B cell (primary cell): ENCODE data around the gene HOXD10. TPM values are rescaled to one million over a fixed set of nuclear protein-coding genes. Genes with fewer than 3 reads are reported as not detected.

Experiments used
- ATAC-seq: fragments of 200-7000 bp; cut with Tn5 transposase; one replicate; pipeline ENCODE4 v1.10.0; 2021; ENCODE audit warnings: low read depth, mild to moderate bottlenecking, moderate number of reproducible peaks, moderate library complexity
- CTCF ChIA-PET: fragments of 350-600 bp; sonication (Branson Sonifier 250); formaldehyde crosslinking; loops from one replicate; lab custom pipeline; 2021; ENCODE audit warnings: antibody characterized with exemption, inconsistent platforms; lab: Charles Lee
- POLR2A ChIA-PET: fragments of 350-600 bp; sonication (Branson Sonifier 250); formaldehyde crosslinking; loops from one replicate; lab custom pipeline; 2021; ENCODE audit warnings: antibody characterized with exemption; lab: Charles Lee
- DNase-seq: peaks from one replicate; pipeline ENCODE4 v3.0.0; 2013
- H2AFZ ChIP-seq: 2 replicates; pipeline ENCODE4 v1.6.1; 2012; ENCODE audit warnings: mild to moderate bottlenecking, low read depth, low read length; ENCODE audit not compliant: insufficient read depth, poor library complexity, severe bottlenecking
- H3K27ac ChIP-seq, 2 donors: 1 replicate in 1 of 2; 2 replicates in 1 of 2; pipeline ENCODE4 v1.5.1; 2012 to 2013; ENCODE audit warnings: low read length in 2 of 2, mild to moderate bottlenecking in 2 of 2, moderate library complexity in 1 of 2
- H3K27me3 ChIP-seq, 4 experiments: fragments of 200-600 bp in 1 of 4; sonication (generic) in 1 of 4; replicated peaks in 1 of 4; 1 replicate in 2 of 4; 2 replicates in 2 of 4; pipeline versions ENCODE4 v1.6.1 to v1.7.0; 2013 to 2016; ENCODE audit warnings: low read length in 3 of 4, mild to moderate bottlenecking in 2 of 4, mixed read lengths in 1 of 4, moderate library complexity in 1 of 4; ENCODE audit not compliant: insufficient read depth in 4 of 4, control insufficient read depth in 3 of 4; ENCODE audit errors: control extremely low read depth in 1 of 4
- H3K36me3 ChIP-seq, 2 experiments: replicated peaks in 1 of 2; 1 replicate in 1 of 2; 2 replicates in 1 of 2; pipeline versions ENCODE4 v1.6.1 to v1.7.1; 2013; ENCODE audit warnings: low read length in 1 of 2; ENCODE audit not compliant: insufficient read depth in 2 of 2, control insufficient read depth in 1 of 2; ENCODE audit errors: control extremely low read depth in 1 of 2, extremely low read depth in 1 of 2
- H3K4me1 ChIP-seq, 2 donors: fragments of 200-600 bp in 1 of 2; sonication (generic) in 1 of 2; 1 replicate in 1 of 2; 2 replicates in 1 of 2; pipeline versions ENCODE4 v1.5.1 to v1.6.1; 2013 to 2017; ENCODE audit warnings: low read length in 2 of 2; ENCODE audit not compliant: control insufficient read depth in 2 of 2, insufficient read depth in 2 of 2
- H3K4me2 ChIP-seq: replicated peaks from 2 replicates; pipeline ENCODE3; 2012; ENCODE audit warnings: mild to moderate bottlenecking, low read depth, low read length; ENCODE audit not compliant: poor library complexity, severe bottlenecking
- H3K4me3 ChIP-seq, 5 experiments: fragments of 200-600 bp in 1 of 5; sonication (generic) in 1 of 5; 1 replicate in 3 of 5; 2 replicates in 2 of 5; pipeline versions ENCODE4 v1.5.1 to v1.7.0; 2011 to 2016; ENCODE audit warnings: low read length in 4 of 5, mild to moderate bottlenecking in 4 of 5, low read depth in 2 of 5, control low read depth in 1 of 5, moderate library complexity in 1 of 5; ENCODE audit not compliant: insufficient read depth in 1 of 5; ENCODE audit errors: control extremely low read depth in 1 of 5, extremely low read depth in 1 of 5
- H3K79me2 ChIP-seq: fragments of 200-600 bp; sonication (generic); one replicate; pipeline ENCODE4 v1.6.0; 2016; ENCODE audit warnings: low read length; ENCODE audit not compliant: control insufficient read depth, insufficient read depth
- H3K9ac ChIP-seq: fragments of 200-600 bp; sonication (generic); 2 replicates; pipeline ENCODE4 v1.6.1; 2017; ENCODE audit warnings: mild to moderate bottlenecking, low read length, moderate library complexity
- H3K9me3 ChIP-seq, 3 donors: one replicate each; pipeline versions ENCODE4 v1.6.1 to v1.7.1; 2013; ENCODE audit warnings: low read length in 2 of 3; ENCODE audit not compliant: control insufficient read depth in 2 of 3, insufficient read depth in 1 of 3; ENCODE audit errors: control extremely low read depth in 1 of 3
- H4K20me1 ChIP-seq: 2 replicates; pipeline ENCODE4 v1.6.0; 2012; ENCODE audit warnings: mild to moderate bottlenecking, low read length; ENCODE audit not compliant: insufficient read depth, control insufficient read depth, poor library complexity, severe bottlenecking
- H3K27ac Mint-ChIP-seq: one replicate; pipeline ENCODE4 v1.8.0; 2021; ENCODE audit warnings: mixed read lengths
- H3K27me3 Mint-ChIP-seq: one replicate; pipeline ENCODE4 v1.8.0; 2021; ENCODE audit warnings: mixed read lengths
- H3K4me1 Mint-ChIP-seq: one replicate; pipeline ENCODE4 v1.8.0; 2021; ENCODE audit warnings: mixed read lengths
- H3K4me3 Mint-ChIP-seq: one replicate; pipeline ENCODE4 v1.8.0; 2021; ENCODE audit warnings: mixed read lengths
- H3K9me3 Mint-ChIP-seq: one replicate; pipeline ENCODE4 v1.8.0; 2022; ENCODE audit warnings: mixed read lengths; ENCODE audit not compliant: insufficient read depth
- EZH2 ChIP-seq: IDR thresholded peaks from 2 replicates; pipeline ENCODE4 v1.6.1; 2012; ENCODE audit warnings: borderline replicate concordance, low read depth, mild to moderate bottlenecking, moderate library complexity, low read length; ENCODE audit not compliant: insufficient read depth, poor library complexity, severe bottlenecking
- WGBS: methylation state at CpG from one replicate; pipeline ENCODE4 v1.1.5; 2013; ENCODE audit warnings: missing lambda C conversion rate; ENCODE audit not compliant: insufficient coverage; 5-methylcytosine and 5-hydroxymethylcytosine counted together
- intact Hi-C: fragments of 100-400 bp; cut with micrococcal nuclease; formaldehyde crosslinking; loops from one replicate; pipeline ENCODE4 v1.10.0; 2022
- polyA plus RNA-seq: library from polyadenylated mRNA; depleted of rRNA; stranded (reverse); fragments of >200 nt; gene quantifications from 2 replicates; pipeline ENCODE4 v1.2.3, GENCODE V29; 2012
- total RNA-seq, 2 donors: library from RNA; stranded (reverse); fragments of 120-200 nt in 1 of 2; gene quantifications; 1 replicate in 1 of 2; 2 replicates in 1 of 2; pipeline versions ENCODE4 v1.2.3 to v1.2.4, GENCODE V29; 2013 to 2022
- TF ChIP-seq, protein P1 (sequence below): fragments of 200-600 bp; IDR thresholded peaks from one replicate; pipeline ENCODE4 v1.8.0; 2022; ENCODE audit warnings: antibody characterized with exemption, mild to moderate bottlenecking

Gene HOXD10
- total and polyA plus RNA-seq, 2 donors (not counting 1 experiment from before 2014, with no cell fraction given): not detected

DNA sequence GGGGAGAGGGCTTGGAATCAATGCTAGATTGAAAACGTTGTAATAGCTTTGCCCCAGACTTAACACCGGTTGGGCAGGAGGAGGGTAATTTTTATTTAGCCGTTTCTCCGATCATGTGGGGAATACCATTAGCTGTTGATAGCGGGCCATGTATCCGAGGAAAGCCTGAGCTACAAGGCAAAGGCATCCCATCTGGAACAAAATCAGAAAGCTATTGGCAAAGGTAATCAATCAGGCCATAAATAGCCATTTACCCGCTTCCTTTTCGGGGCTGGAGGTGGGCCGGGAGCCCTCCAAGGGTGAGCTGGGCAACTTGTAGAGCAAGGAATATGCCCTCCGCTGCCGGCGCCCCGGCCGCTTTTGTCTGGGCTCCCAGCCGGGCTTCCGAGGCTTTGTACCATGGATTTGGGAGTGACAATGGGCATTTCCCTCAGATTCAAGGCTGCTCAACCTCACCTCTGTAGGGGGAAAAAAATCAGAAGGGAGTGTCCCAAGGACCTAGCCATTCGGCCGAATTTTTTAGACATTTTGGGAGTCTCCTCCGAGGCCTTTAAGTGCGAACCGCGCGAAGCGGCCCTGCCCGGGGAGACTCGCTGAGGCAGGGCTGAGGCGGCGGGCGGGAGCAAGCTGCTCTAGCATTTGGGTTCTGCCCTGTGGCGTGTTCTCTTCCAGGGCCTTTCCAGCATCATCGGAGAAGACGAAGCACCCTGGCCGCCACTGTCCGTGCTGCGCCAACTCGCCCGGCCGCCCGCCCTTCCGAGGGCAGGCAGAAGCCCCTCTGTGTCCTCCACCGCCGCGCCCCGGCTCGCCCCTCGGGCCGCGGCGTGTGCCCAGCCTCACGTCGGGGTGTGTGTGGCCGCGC is 4.8 kb downstream of the HOXD10 start:
- 23% methylated on average over 40 of the region's 53 CpGs for WGBS
- Histone ChIP-seq H3K36me3 (no peaks in the 10 kb centered on the region), H2AFZ (peak overlapping the region; percentile 40), H3K27me3 (peaks cover 0 to 95% (median 75%) of the 10 kb centered on the region in 4 experiments), H3K79me2 (no peaks in the 10 kb centered on the region), H3K4me2 (peak overlapping the region; percentile 72), H3K4me3 (no peak overlapping the region), H3K4me1 (peaks cover 5 to 34% of the 10 kb centered on the region in 2 donors), H4K20me1 (no peaks in the 10 kb centered on the region), H3K27ac (no peak overlapping the region), H3K9me3 (peaks cover 0 to 55% (median 2%) of the 10 kb centered on the region in 3 donors), H3K9ac (no peak overlapping the region)
- ChIA-PET CTCF (interaction anchor here (0.8 to 1.8 kb wide), 4 partner anchors 11 to 1044 kb away, joined by 3 to 12 read pairs (median 6); no protein-coding TSS in a partner anchor), POLR2A (no interaction called here)
- no peak for DNase-seq
- Mint-ChIP-seq H3K4me3 (no peak overlapping the region), H3K9me3 (peaks cover 2% of the 10 kb centered on the region), H3K27me3 (peaks cover 78% of the 10 kb centered on the region), H3K27ac (no peak overlapping the region), H3K4me1 (peaks cover 11% of the 10 kb centered on the region)
- intact Hi-C loops: no loop called here
- TF ChIP-seq EZH2: peak; percentile 85
- TF ChIP-seq, protein P1, sequence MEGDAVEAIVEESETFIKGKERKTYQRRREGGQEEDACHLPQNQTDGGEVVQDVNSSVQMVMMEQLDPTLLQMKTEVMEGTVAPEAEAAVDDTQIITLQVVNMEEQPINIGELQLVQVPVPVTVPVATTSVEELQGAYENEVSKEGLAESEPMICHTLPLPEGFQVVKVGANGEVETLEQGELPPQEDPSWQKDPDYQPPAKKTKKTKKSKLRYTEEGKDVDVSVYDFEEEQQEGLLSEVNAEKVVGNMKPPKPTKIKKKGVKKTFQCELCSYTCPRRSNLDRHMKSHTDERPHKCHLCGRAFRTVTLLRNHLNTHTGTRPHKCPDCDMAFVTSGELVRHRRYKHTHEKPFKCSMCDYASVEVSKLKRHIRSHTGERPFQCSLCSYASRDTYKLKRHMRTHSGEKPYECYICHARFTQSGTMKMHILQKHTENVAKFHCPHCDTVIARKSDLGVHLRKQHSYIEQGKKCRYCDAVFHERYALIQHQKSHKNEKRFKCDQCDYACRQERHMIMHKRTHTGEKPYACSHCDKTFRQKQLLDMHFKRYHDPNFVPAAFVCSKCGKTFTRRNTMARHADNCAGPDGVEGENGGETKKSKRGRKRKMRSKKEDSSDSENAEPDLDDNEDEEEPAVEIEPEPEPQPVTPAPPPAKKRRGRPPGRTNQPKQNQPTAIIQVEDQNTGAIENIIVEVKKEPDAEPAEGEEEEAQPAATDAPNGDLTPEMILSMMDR: no peak
- no peak for ATAC-seq
